Omental fat pad (tissue), 4 donors: ENCODE results near the gene KIF25. TPM values are rescaled to one million over a fixed set of nuclear protein-coding genes. Genes with fewer than 3 reads are reported as not detected.
"Not testable (repeated sequence)": the region's sequence is repeated elsewhere in the genome, so short reads cannot be mapped to it uniquely, and the experiment has no call there.

ENCODE experiments used
- ATAC-seq: fragments of 150-250 bp; one replicate; pipeline ENCODE4 v1.9.1; 2016; ENCODE audit warnings: mild to moderate bottlenecking, moderate library complexity; ENCODE audit not compliant: low FRiP score
- DNase-seq: peaks from one replicate; pipeline ENCODE4 v3.0.0-alpha.2; 2019; ENCODE audit warnings: low spot score
- CTCF ChIP-seq, 3 donors: fragments of 450-650 bp; IDR thresholded peaks; one replicate each; pipeline ENCODE4 v1.5.1; 2016 to 2017; ENCODE audit warnings: antibody characterized with exemption in 3 of 3, mild to moderate bottlenecking in 3 of 3, moderate library complexity in 2 of 3
- total RNA-seq, 4 donors: library from RNA; depleted of rRNA; stranded (reverse); fragments of >200 nt; gene quantifications; one replicate each; pipeline ENCODE4 v1.1.0, GENCODE V29; 2016

KIF25 gene
- total RNA-seq, 4 donors from 2014 or later = 0.38 to 0.60 TPM; not detected in 2

- DNase-seq (no peak), ATAC-seq (no peak)
- TF ChIP-seq CTCF (IDR thresholded peaks at IDR 0.05) = no peak
Measured at GRCh38 chr6:168075787-168076202, 78.3 kb downstream of the KIF25 start.

- DNase-seq, ATAC-seq: not testable (repeated sequence)
Measured at GRCh38 chr6:168077401-168077800, 79.9 kb downstream of the KIF25 start.

- ATAC-seq (no peak), DNase-seq (no peak)
- no peak for TF ChIP-seq CTCF (IDR thresholded peaks at IDR 0.05)
Measured at GRCh38 chr6:168078175-168078942, 80.9 kb downstream of the KIF25 start.

GRCh38 chr6:168078943-168079405 is 81.5 kb downstream of the KIF25 start, which contains the start of gene FRMD1:
FRMD1 (minus strand) TSS chr6:168079212; CDS start chr6:168079094, 118 bp downstream.
- no peak for DNase-seq
- no peak for TF ChIP-seq CTCF (IDR thresholded peaks at IDR 0.05)
- no peak for ATAC-seq

GRCh38 chr6:168080393-168081077 is 83.1 kb downstream of the KIF25 start:
- no peak for TF ChIP-seq CTCF (IDR thresholded peaks at IDR 0.05)
- ATAC-seq = no peak

GRCh38 chr6:168081858-168082546 is 84.5 kb downstream of the KIF25 start:
- TF ChIP-seq CTCF (IDR thresholded peaks at IDR 0.05) = no peak
- DNase-seq (no peak), ATAC-seq (no peak)

More at GRCh38 chr6:168080393-168081077, 83.1 kb downstream of the KIF25 start:
- DNase-seq = no peak

GRCh38 chr6:168082860-168083513 is 85.5 kb downstream of the KIF25 start:
- TF ChIP-seq CTCF (IDR thresholded peaks at IDR 0.05) = no peak
- DNase-seq (no peak), ATAC-seq (no peak)
